Activated naive CD4-positive, alpha-beta T cell treated with anti-CD3 and anti-CD28 coated beads, Interleukin-2, amount 50 U/mL, for 72 hours (primary cell): ENCODE measurements around the gene PITPNC1. TPM values are rescaled to one million over a fixed set of nuclear protein-coding genes. Genes with fewer than 3 reads are reported as not detected.

Source experiments
- total RNA-seq, 2 donors: library from RNA; stranded (reverse); gene quantifications; one replicate each; pipeline ENCODE4 v1.2.3, GENCODE V29; 2022

The PITPNC1 gene
- total RNA-seq, 2 donors from 2014 or later = 56.8 to 65.3 TPM

Other genes starting within 250 kb of the PITPNC1 start
- gene HELZ, start 132.1 kb upstream of the PITPNC1 start, total RNA-seq = 10 to 100 TPM; 42.9 to 88.8 TPM
- gene PSMD12, start 10.7 kb upstream of the PITPNC1 start, total RNA-seq = 10 to 100 TPM; 79.7 to 92.9 TPM